Transverse colon (tissue), 4 donors: ENCODE results near the gene SLC38A4.

Experiments used
- CTCF ChIP-seq, 5 experiments: fragments of 200-600 bp in 3 of 5; fragments of 450-650 bp in 2 of 5; sonication (generic) in 3 of 5; IDR thresholded peaks; 1 replicate in 2 of 5; 2 replicates in 3 of 5; pipeline ENCODE4 v1.5.1; 2016 to 2017; ENCODE audit warnings: antibody characterized with exemption in 5 of 5, inconsistent platforms in 3 of 5, mild to moderate bottlenecking in 2 of 5, moderate library complexity in 1 of 5
- POLR2A ChIP-seq: fragments of 450-650 bp; IDR thresholded peaks from one replicate; pipeline ENCODE4 v1.6.1; 2016; ENCODE audit warnings: antibody characterized with exemption, mild to moderate bottlenecking, moderate library complexity
- POLR2AphosphoS5 ChIP-seq, 3 donors: sonication (generic); formaldehyde crosslinking; IDR thresholded peaks; one replicate each; pipeline ENCODE4 v1.6.1; 2016; ENCODE audit warnings: antibody characterized with exemption in 3 of 3

GRCh38 chr12:46783871-46784270, 41.9 kb downstream of the SLC38A4 start:
- no peak for TF ChIP-seq POLR2A
- TF ChIP-seq CTCF (IDR thresholded peaks at IDR 0.05): no peak
- no peak for TF ChIP-seq POLR2AphosphoS5 (IDR thresholded peaks at IDR 0.05)
